B cell (primary cell): ENCODE data around the gene F13B.

ENCODE experiments used
- EZH2 ChIP-seq: IDR thresholded peaks from 2 replicates; pipeline ENCODE4 v1.6.1; 2012; ENCODE audit warnings: borderline replicate concordance, low read depth, mild to moderate bottlenecking, moderate library complexity, low read length; ENCODE audit not compliant: insufficient read depth, poor library complexity, severe bottlenecking
- TF ChIP-seq, protein P1 (sequence below): fragments of 200-600 bp; IDR thresholded peaks from one replicate; pipeline ENCODE4 v1.8.0; 2022; ENCODE audit warnings: antibody characterized with exemption, mild to moderate bottlenecking

DNA sequence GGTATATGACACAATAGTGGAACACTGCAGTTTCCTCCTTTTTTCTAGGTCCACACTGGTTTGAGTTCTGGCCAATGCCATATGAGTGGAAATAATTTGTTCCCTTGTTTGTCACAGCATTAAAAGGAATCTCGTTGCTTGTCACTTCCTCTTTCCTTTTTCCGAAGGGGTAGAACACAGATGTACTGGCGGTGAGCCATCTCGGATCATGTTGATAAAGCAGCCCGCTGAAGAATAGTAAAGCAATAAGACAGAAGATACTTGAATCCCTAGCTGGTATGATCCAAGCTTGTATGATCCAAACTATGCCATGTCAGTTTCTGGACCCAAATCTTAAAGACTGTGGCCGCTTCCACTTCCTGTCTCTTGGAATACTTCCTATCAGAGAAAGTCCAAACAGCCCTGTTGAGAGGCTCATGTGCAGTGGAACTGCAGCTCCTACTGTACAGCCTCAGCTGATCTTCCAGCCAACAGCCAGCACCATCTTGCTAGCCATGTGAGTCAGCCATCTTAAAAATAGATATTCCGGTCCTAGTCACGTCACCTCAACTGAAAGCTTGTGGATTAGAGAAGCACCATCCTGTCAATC is 49.4 kb downstream of the F13B start:
- TF ChIP-seq, protein P1, sequence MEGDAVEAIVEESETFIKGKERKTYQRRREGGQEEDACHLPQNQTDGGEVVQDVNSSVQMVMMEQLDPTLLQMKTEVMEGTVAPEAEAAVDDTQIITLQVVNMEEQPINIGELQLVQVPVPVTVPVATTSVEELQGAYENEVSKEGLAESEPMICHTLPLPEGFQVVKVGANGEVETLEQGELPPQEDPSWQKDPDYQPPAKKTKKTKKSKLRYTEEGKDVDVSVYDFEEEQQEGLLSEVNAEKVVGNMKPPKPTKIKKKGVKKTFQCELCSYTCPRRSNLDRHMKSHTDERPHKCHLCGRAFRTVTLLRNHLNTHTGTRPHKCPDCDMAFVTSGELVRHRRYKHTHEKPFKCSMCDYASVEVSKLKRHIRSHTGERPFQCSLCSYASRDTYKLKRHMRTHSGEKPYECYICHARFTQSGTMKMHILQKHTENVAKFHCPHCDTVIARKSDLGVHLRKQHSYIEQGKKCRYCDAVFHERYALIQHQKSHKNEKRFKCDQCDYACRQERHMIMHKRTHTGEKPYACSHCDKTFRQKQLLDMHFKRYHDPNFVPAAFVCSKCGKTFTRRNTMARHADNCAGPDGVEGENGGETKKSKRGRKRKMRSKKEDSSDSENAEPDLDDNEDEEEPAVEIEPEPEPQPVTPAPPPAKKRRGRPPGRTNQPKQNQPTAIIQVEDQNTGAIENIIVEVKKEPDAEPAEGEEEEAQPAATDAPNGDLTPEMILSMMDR, result no peak
- TF ChIP-seq EZH2, result no peak
